Activated naive CD4-positive, alpha-beta T cell treated with anti-CD3 and anti-CD28 coated beads, Interleukin-2, amount 10 ng/mL, durations not matched to agents 7 days and 5 days (primary cell): ENCODE data around the gene FAM98B.
A peak's percentile ranks its signal among the peaks of the same experiment; 100 is the strongest.

ENCODE experiments used
- CTCF ChIA-PET: fragments of 350-600 bp; sonication (Branson Sonifier 250); formaldehyde crosslinking; loops from one replicate; lab custom pipeline; 2021; ENCODE audit warnings: antibody characterized with exemption; lab: Charles Lee
- DNase-seq: peaks from one replicate; pipeline ENCODE4 v3.0.0-alpha.2; 2020
- H3K27ac Mint-ChIP-seq: one replicate; pipeline ENCODE4 v1.8.0; 2021; ENCODE audit warnings: mild to moderate bottlenecking, moderate library complexity, mixed read lengths
- H3K27me3 Mint-ChIP-seq: one replicate; pipeline ENCODE4 v1.8.0; 2021; ENCODE audit warnings: mild to moderate bottlenecking, mixed read lengths
- H3K36me3 Mint-ChIP-seq: one replicate; pipeline ENCODE4 v1.8.0; 2021; ENCODE audit warnings: mixed read lengths
- H3K4me1 Mint-ChIP-seq: one replicate; pipeline ENCODE4 v1.8.0; 2021; ENCODE audit warnings: mixed read lengths
- H3K4me3 Mint-ChIP-seq: one replicate; pipeline ENCODE4 v1.8.0; 2021; ENCODE audit warnings: mild to moderate bottlenecking, moderate library complexity, mixed read lengths
- H3K9me3 Mint-ChIP-seq: one replicate; pipeline ENCODE4 v1.8.0; 2021; ENCODE audit warnings: mixed read lengths

FAM98B gene

GRCh38 chr15:38438031-38438986 lies 15.6 kb upstream of the FAM98B start:
- Mint-ChIP-seq H3K27ac (no peak overlapping the region), H3K4me1 (peaks cover 11% of the 10 kb centered on the region)
- CTCF ChIA-PET: interaction anchor here (1.1 to 4.7 kb wide), 3 partner anchors 215 to 261 kb away, joined by 3 to 169 read pairs (median 124); no protein-coding TSS in a partner anchor

GRCh38 chr15:38440353-38441129 lies 13.4 kb upstream of the FAM98B start:
- no peak overlapping the region for H3K27ac Mint-ChIP-seq
- peak; percentile 64 for DNase-seq
- no peaks in the 10 kb centered on the region for H3K9me3 Mint-ChIP-seq
- peaks cover 49% of the 10 kb centered on the region for H3K27me3 Mint-ChIP-seq
- peaks cover 11% of the 10 kb centered on the region for H3K4me1 Mint-ChIP-seq
- H3K36me3 Mint-ChIP-seq: no peaks in the 10 kb centered on the region
- CTCF ChIA-PET: interaction anchor here (0.7 to 4.7 kb wide), 36 partner anchors 8 to 414 kb away, joined by 3 to 169 read pairs (median 4); partner anchors contain the start of genes FAM98B and RASGRP1
- H3K4me3 Mint-ChIP-seq: no peak overlapping the region

More at GRCh38 chr15:38438031-38438986, 15.6 kb upstream of the FAM98B start:
- H3K4me3 Mint-ChIP-seq: no peak overlapping the region
- H3K9me3 Mint-ChIP-seq: no peaks in the 10 kb centered on the region
- H3K27me3 Mint-ChIP-seq: peaks cover 56% of the 10 kb centered on the region
- no peak for DNase-seq
- H3K36me3 Mint-ChIP-seq: no peaks in the 10 kb centered on the region

GRCh38 chr15:38441130-38441519 lies 12.8 kb upstream of the FAM98B start:
- no peak for DNase-seq
- H3K27me3 Mint-ChIP-seq: peaks cover 45% of the 10 kb centered on the region
- no peak overlapping the region for H3K27ac Mint-ChIP-seq
- CTCF ChIA-PET: interaction anchor here (0.8 to 4.7 kb wide), 24 partner anchors 8 to 414 kb away, joined by 3 to 169 read pairs (median 7); partner anchors contain the start of genes FAM98B and RASGRP1
- no peaks in the 10 kb centered on the region for H3K36me3 Mint-ChIP-seq
- no peaks in the 10 kb centered on the region for H3K9me3 Mint-ChIP-seq
- H3K4me3 Mint-ChIP-seq: no peak overlapping the region
- peaks cover 11% of the 10 kb centered on the region for H3K4me1 Mint-ChIP-seq

GRCh38 chr15:38454696-38455090 lies 766 bp downstream of the FAM98B start:
- CTCF ChIA-PET: interaction anchor here (0.6 to 3.4 kb wide), 10 partner anchors 8 to 246 kb away, joined by 3 to 44 read pairs (median 6); no protein-coding TSS in a partner anchor
- Mint-ChIP-seq H3K36me3 (peaks cover 13% of the 10 kb centered on the region), H3K9me3 (no peaks in the 10 kb centered on the region), H3K4me1 (peaks cover 34% of the 10 kb centered on the region), H3K4me3 (peak overlapping the region; percentile 93), H3K27me3 (peaks cover 18% of the 10 kb centered on the region), H3K27ac (peak overlapping the region; percentile 94)
- DNase-seq: no peak

- CTCF ChIA-PET: interaction anchor here (0.6 to 3.4 kb wide), 8 partner anchors 9 to 246 kb away, joined by 3 to 44 read pairs (median 8); no protein-coding TSS in a partner anchor
- H3K27me3 Mint-ChIP-seq: peaks cover 18% of the 10 kb centered on the region
- no peak for DNase-seq
- H3K4me1 Mint-ChIP-seq: peaks cover 38% of the 10 kb centered on the region
- no peaks in the 10 kb centered on the region for H3K9me3 Mint-ChIP-seq
- peak overlapping the region; percentile 93 for H3K4me3 Mint-ChIP-seq
- peaks cover 16% of the 10 kb centered on the region for H3K36me3 Mint-ChIP-seq
- peak overlapping the region; percentile 94 for H3K27ac Mint-ChIP-seq
Observed at GRCh38 chr15:38455092-38455491, 1.2 kb downstream of the FAM98B start.

GRCh38 chr15:38458646-38459045 lies 4.7 kb downstream of the FAM98B start:
- Mint-ChIP-seq H3K4me1 (peaks cover 54% of the 10 kb centered on the region), H3K27me3 (peaks cover 4% of the 10 kb centered on the region), H3K36me3 (peaks cover 16% of the 10 kb centered on the region), H3K9me3 (no peaks in the 10 kb centered on the region), H3K4me3 (no peak overlapping the region), H3K27ac (no peak overlapping the region)
- no peak for DNase-seq
- CTCF ChIA-PET: interaction anchor here (0.6 to 2.3 kb wide), 4 partner anchors 18 to 290 kb away, joined by 3 to 7 read pairs (median 6); no protein-coding TSS in a partner anchor

- no peak overlapping the region for H3K4me3 Mint-ChIP-seq
- CTCF ChIA-PET: interaction anchor here (0.6 kb wide), 1 partner anchor 247 kb away, joined by 3 read pairs; no protein-coding TSS in a partner anchor
- peaks cover 51% of the 10 kb centered on the region for H3K4me1 Mint-ChIP-seq
- H3K36me3 Mint-ChIP-seq: peaks cover 16% of the 10 kb centered on the region
- no peak overlapping the region for H3K27ac Mint-ChIP-seq
- H3K9me3 Mint-ChIP-seq: no peaks in the 10 kb centered on the region
- H3K27me3 Mint-ChIP-seq: no peaks in the 10 kb centered on the region
- no peak for DNase-seq
Observed at GRCh38 chr15:38459480-38459879, 5.6 kb downstream of the FAM98B start.

- DNase-seq: no peak
- Mint-ChIP-seq H3K27me3 (no peaks in the 10 kb centered on the region), H3K4me1 (peaks cover 41% of the 10 kb centered on the region), H3K27ac (no peak overlapping the region), H3K36me3 (peaks cover 16% of the 10 kb centered on the region), H3K4me3 (no peak overlapping the region), H3K9me3 (no peaks in the 10 kb centered on the region)
- CTCF ChIA-PET: interaction anchor here (1.0 to 1.7 kb wide), 5 partner anchors 9 to 239 kb away, joined by 3 to 10 read pairs (median 3); no protein-coding TSS in a partner anchor
Observed at GRCh38 chr15:38460543-38460942, 6.6 kb downstream of the FAM98B start.

- H3K36me3 Mint-ChIP-seq: peaks cover 16% of the 10 kb centered on the region
- no peak overlapping the region for H3K4me3 Mint-ChIP-seq
- no peaks in the 10 kb centered on the region for H3K27me3 Mint-ChIP-seq
- H3K27ac Mint-ChIP-seq: no peak overlapping the region
- H3K4me1 Mint-ChIP-seq: peaks cover 34% of the 10 kb centered on the region
- CTCF ChIA-PET: interaction anchor here (1.0 to 1.7 kb wide), 5 partner anchors 8 to 238 kb away, joined by 3 to 10 read pairs (median 3); no protein-coding TSS in a partner anchor
- no peaks in the 10 kb centered on the region for H3K9me3 Mint-ChIP-seq
- no peak for DNase-seq
Observed at GRCh38 chr15:38461066-38461833, 7.3 kb downstream of the FAM98B start.

GRCh38 chr15:38463893-38464292 lies 10.0 kb downstream of the FAM98B start:
- peaks cover 22% of the 10 kb centered on the region for H3K4me1 Mint-ChIP-seq
- H3K27me3 Mint-ChIP-seq: no peaks in the 10 kb centered on the region
- no peak overlapping the region for H3K4me3 Mint-ChIP-seq
- DNase-seq: no peak
- H3K27ac Mint-ChIP-seq: no peak overlapping the region
- CTCF ChIA-PET: interaction anchor here (1.0 to 1.4 kb wide), 3 partner anchors 24 to 236 kb away, joined by 3 to 5 read pairs (median 3); no protein-coding TSS in a partner anchor
- peaks cover 7% of the 10 kb centered on the region for H3K36me3 Mint-ChIP-seq
- no peaks in the 10 kb centered on the region for H3K9me3 Mint-ChIP-seq

GRCh38 chr15:38464675-38465074 lies 10.7 kb downstream of the FAM98B start:
- Mint-ChIP-seq H3K4me3 (no peak overlapping the region), H3K27me3 (no peaks in the 10 kb centered on the region), H3K4me1 (peaks cover 21% of the 10 kb centered on the region), H3K9me3 (no peaks in the 10 kb centered on the region), H3K36me3 (peaks cover 4% of the 10 kb centered on the region), H3K27ac (no peak overlapping the region)
- CTCF ChIA-PET: interaction anchor here (0.6 to 1.4 kb wide), 5 partner anchors 24 to 237 kb away, joined by 3 to 5 read pairs (median 3); no protein-coding TSS in a partner anchor
- DNase-seq: no peak

GRCh38 chr15:38470816-38471215 lies 16.9 kb downstream of the FAM98B start:
- Mint-ChIP-seq H3K36me3 (peaks cover 18% of the 10 kb centered on the region), H3K4me1 (peaks cover 4% of the 10 kb centered on the region), H3K27me3 (no peaks in the 10 kb centered on the region), H3K27ac (no peak overlapping the region), H3K4me3 (no peak overlapping the region), H3K9me3 (no peaks in the 10 kb centered on the region)
- DNase-seq: no peak
- CTCF ChIA-PET: interaction anchor here (0.6 to 5.8 kb wide), 4 partner anchors 30 to 268 kb away, joined by 3 to 31 read pairs (median 15); no protein-coding TSS in a partner anchor

GRCh38 chr15:38471974-38472373 lies 18.0 kb downstream of the FAM98B start:
- Mint-ChIP-seq H3K4me3 (no peak overlapping the region), H3K27me3 (no peaks in the 10 kb centered on the region), H3K36me3 (peaks cover 25% of the 10 kb centered on the region), H3K9me3 (no peaks in the 10 kb centered on the region), H3K27ac (no peak overlapping the region), H3K4me1 (peaks cover 4% of the 10 kb centered on the region)
- no peak for DNase-seq
- CTCF ChIA-PET: interaction anchor here (0.9 to 5.8 kb wide), 10 partner anchors 11 to 230 kb away, joined by 3 to 31 read pairs (median 4); partner anchors contain the start of gene FAM98B
